H4 (cell line): Measurements from ENCODE around the gene SRI. TPM values are rescaled to one million over a fixed set of nuclear protein-coding genes. Genes with fewer than 3 reads are reported as not detected.
A peak's percentile ranks its signal among the peaks of the same experiment; 100 is the strongest.

Experiments used
- DNase-seq: peaks from one replicate; pipeline ENCODE4 v3.0.0-alpha.2; 2015; ENCODE audit warnings: low spot score
- total RNA-seq: library from RNA; depleted of rRNA; stranded (reverse); fragments of >200 nt; shearing (Covaris generic); gene quantifications from 2 replicates; pipeline ENCODE4 v1.2.3, GENCODE V29; 2014

SRI gene
- total RNA-seq, 1 experiment from 2014 or later: 321 TPM

- peak; percentile 40 for DNase-seq
Observed at GRCh38 chr7:88224601-88225275, 4.9 kb upstream of the SRI start.

- DNase-seq: no peak
Observed at GRCh38 chr7:88223265-88223664, 3.4 kb upstream of the SRI start.

- DNase-seq: peak; percentile 76
Observed at GRCh38 chr7:88218836-88219605, 817 bp downstream of the SRI start.

GRCh38 chr7:88218429-88218745 lies 1.5 kb downstream of the SRI start:
- no peak for DNase-seq

GRCh38 chr7:88217675-88218428 lies 2.0 kb downstream of the SRI start:
- DNase-seq: no peak

GRCh38 chr7:88216276-88216675 lies 3.6 kb downstream of the SRI start:
- DNase-seq: no peak

GRCh38 chr7:88215295-88215694 lies 4.5 kb downstream of the SRI start:
- no peak for DNase-seq

- DNase-seq: no peak
Observed at GRCh38 chr7:88214456-88214855, 5.4 kb downstream of the SRI start.

- DNase-seq: no peak
Observed at GRCh38 chr7:88212918-88213317, 6.9 kb downstream of the SRI start.

- DNase-seq: no peak
Observed at GRCh38 chr7:88208521-88208920, 11.3 kb downstream of the SRI start.

- DNase-seq: no peak
Observed at GRCh38 chr7:88206254-88206653, 13.6 kb downstream of the SRI start.

- DNase-seq: no peak
Observed at GRCh38 chr7:88205179-88205578, 14.7 kb downstream of the SRI start.

GRCh38 chr7:88204525-88205110 lies 15.2 kb downstream of the SRI start:
- no peak for DNase-seq

GRCh38 chr7:88203401-88203800 lies 16.4 kb downstream of the SRI start:
- no peak for DNase-seq

- no peak for DNase-seq
Observed at GRCh38 chr7:88202799-88203198, 17.0 kb downstream of the SRI start.

- no peak for DNase-seq
Observed at GRCh38 chr7:88202278-88202677, 17.6 kb downstream of the SRI start.

- no peak for DNase-seq
Observed at GRCh38 chr7:88201305-88201704, 18.5 kb downstream of the SRI start.

- no peak for DNase-seq
Observed at GRCh38 chr7:88200789-88201188, 19.0 kb downstream of the SRI start.

- no peak for DNase-seq
Observed at GRCh38 chr7:88200261-88200660, 19.6 kb downstream of the SRI start.

- no peak for DNase-seq
Observed at GRCh38 chr7:88191911-88192310, 27.9 kb downstream of the SRI start.

- DNase-seq: no peak
Observed at GRCh38 chr7:88185650-88186049, 34.2 kb downstream of the SRI start.

- peak; percentile 83 for DNase-seq
Observed at GRCh38 chr7:88184848-88185304, 35.0 kb downstream of the SRI start.
